Kidney epithelial cell (primary cell): ENCODE results near the gene ADCY4. TPM values are rescaled to one million over a fixed set of nuclear protein-coding genes. Genes with fewer than 3 reads are reported as not detected.

Source experiments
- DNase-seq: peaks from one replicate; pipeline ENCODE4 v3.0.0-alpha.2; 2010; ENCODE audit warnings: low read depth
- H3K27me3 ChIP-seq: 2 replicates; pipeline ENCODE4 v1.6.0; 2011; ENCODE audit warnings: low read length; ENCODE audit not compliant: control insufficient read depth, insufficient read depth
- H3K36me3 ChIP-seq: 2 replicates; pipeline ENCODE4 v1.5.1; 2011; ENCODE audit warnings: low read length; ENCODE audit not compliant: control insufficient read depth, insufficient read depth
- H3K4me3 ChIP-seq: 2 replicates; pipeline ENCODE4 v1.5.1; 2011; ENCODE audit warnings: low read depth, mild to moderate bottlenecking, control low read depth, low read length
- total RNA-seq: library from RNA; depleted of rRNA; stranded (reverse); fragments of >200 nt; gene quantifications from 2 replicates; pipeline ENCODE4 v1.2.3, GENCODE V29; 2015
- TF ChIP-seq, protein P1 (sequence below): IDR thresholded peaks from 2 replicates; pipeline ENCODE4 v1.5.1; 2011; ENCODE audit warnings: mild to moderate bottlenecking, moderate library complexity, low read length, control low read depth, inconsistent platforms; ENCODE audit not compliant: insufficient read depth, poor library complexity, severe bottlenecking

ADCY4 gene
- total RNA-seq, 1 donor from 2014 or later = 9.0 TPM

DNA sequence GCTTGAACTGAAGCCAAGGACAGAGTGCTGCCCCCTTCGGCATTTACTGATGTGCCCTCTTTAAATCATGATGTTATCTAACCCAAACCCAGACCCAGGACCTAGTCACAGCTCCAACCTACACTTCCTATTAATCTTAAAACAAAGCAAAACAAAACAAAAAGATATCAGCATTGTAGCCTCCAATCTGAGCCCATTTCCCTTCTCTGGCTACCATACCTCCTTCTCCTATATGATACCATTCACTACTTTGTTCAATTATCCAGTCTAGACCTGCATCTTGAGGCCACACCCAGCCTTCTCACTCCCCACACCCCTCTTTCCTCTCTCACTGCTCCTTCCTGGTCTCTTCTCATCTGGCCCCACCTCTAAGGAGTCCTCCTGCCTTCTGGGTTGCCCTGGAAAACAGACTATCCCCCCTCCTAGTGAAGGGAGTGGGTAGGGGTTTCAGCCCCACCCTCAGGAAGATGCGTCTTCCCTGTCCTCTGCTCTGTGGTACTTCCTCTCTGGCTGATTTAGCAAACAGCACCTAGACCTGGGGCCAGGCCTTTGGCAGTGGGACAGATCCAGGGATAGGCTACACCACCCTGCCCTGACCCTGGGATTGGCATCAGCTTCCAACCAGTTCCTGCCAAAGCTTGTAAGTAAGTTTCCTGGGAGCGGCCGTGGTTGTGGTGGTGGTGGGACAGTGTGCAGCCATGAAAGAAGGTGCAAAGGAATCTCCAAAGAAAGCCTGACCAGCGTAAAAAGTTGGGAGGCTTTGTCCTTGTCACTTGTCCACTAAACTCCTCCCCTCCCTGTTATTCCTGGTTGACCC lies 20.3 kb downstream of the ADCY4 start:
- DNase-seq = no peak
- H3K36me3 ChIP-seq = no peaks in the 10 kb centered on the region

DNA sequence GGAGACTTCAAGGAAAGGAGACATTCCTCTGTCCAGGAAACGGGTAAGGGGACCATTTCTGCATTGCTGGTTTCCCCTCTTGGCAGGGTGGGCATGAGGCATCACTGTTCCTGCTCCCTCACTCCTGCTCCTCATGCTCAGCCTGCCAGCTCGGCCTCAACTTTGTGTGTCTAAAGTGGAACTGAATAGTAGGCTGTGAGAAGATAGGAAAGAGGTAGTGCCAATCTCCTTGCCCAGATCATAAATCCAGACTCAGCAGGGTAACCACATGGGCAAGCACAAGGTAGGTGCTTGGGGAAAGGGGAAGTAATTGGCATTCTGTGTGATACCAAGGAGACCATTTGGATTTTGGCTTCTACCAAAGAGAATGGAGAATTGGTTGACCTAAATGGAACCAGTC lies 21.0 kb downstream of the ADCY4 start:
- H3K36me3 ChIP-seq = no peaks in the 10 kb centered on the region

More for the DNA sequence above, 20.3 kb downstream of the ADCY4 start:
- Histone ChIP-seq H3K27me3 (peaks cover 25% of the 10 kb centered on the region), H3K4me3 (no peak overlapping the region)
- TF ChIP-seq, protein P1, sequence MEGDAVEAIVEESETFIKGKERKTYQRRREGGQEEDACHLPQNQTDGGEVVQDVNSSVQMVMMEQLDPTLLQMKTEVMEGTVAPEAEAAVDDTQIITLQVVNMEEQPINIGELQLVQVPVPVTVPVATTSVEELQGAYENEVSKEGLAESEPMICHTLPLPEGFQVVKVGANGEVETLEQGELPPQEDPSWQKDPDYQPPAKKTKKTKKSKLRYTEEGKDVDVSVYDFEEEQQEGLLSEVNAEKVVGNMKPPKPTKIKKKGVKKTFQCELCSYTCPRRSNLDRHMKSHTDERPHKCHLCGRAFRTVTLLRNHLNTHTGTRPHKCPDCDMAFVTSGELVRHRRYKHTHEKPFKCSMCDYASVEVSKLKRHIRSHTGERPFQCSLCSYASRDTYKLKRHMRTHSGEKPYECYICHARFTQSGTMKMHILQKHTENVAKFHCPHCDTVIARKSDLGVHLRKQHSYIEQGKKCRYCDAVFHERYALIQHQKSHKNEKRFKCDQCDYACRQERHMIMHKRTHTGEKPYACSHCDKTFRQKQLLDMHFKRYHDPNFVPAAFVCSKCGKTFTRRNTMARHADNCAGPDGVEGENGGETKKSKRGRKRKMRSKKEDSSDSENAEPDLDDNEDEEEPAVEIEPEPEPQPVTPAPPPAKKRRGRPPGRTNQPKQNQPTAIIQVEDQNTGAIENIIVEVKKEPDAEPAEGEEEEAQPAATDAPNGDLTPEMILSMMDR = no peak

DNA sequence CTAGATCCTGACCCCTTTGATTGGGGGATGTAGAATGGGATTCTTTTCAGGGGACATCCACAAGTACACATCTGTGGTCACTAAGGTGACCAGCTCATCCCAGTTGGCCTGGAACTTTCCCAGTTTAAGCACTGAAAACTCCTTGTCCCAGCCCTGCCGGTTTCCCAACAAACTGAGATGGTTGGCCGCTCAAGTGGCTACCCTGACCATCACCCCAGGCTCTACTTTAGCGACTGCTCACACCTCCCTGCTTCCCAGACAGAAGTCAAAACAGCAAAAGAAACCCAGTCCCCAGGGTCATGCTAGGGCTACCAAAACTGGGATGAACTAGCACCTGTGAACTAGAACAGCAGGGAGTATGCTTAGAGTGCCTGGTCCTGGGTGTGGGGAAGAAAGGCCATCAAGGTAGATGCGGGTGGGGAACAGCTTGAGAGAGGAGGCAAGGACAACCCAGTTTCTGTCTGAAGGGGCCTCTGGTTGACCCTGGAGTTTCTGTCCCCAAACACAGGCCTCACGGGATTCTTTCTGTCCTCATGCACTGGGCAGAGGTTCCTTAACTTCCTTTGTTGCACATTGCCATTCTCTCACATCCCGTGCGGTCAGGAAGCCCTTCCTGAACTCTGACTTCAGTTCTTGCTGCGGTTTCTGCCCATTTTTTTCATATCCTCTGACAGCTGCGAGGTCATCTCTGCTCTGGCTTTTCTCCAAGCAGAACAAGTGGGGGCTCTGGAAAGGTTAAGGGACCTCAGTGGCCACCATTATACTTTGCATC lies 21.9 kb downstream of the ADCY4 start:
- Histone ChIP-seq H3K4me3 (no peak overlapping the region), H3K27me3 (peaks cover 14% of the 10 kb centered on the region), H3K36me3 (no peaks in the 10 kb centered on the region)
- DNase-seq = no peak
- TF ChIP-seq, protein P1 = no peak

More for the DNA sequence above, 21.0 kb downstream of the ADCY4 start:
- DNase-seq = no peak
- TF ChIP-seq, protein P1 = no peak
- H3K4me3 ChIP-seq = no peak overlapping the region
- H3K27me3 ChIP-seq = peaks cover 20% of the 10 kb centered on the region

DNA sequence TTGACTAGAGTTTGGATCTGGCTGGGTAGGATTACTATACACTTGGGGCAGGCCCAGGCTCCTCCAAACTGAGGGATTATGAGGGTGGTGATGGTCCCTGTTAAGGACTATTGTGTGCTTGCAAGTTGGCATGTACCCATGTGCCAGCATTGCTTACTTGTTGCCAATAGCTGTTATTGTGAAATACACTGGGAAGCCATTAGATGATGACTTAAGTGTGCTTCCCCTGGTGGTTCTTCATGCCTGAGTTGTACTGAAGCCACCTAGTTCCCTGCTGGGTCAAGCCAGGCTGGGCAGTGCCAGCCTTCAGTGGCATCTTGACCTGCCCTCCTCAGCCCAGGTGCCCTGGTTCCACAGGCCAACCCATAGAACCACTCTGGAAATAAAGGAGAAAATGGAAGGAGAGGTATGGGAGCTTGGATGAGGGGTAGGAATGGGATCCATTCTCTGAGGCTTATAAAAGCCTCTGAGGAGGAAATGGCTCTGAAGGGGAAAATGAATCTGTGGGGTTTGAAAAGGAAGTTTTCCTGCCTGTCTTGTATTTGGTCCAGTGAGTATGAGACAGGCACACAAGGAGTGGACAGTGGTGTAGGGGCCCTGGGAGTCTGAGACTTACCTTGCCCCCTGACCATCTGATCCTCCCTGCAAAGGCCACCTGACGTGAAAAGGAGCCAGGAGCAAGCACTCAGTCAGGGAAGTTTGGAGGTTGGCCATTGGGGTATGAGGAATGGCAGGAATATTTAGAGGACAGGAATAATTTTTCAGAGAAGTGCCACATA lies 22.8 kb downstream of the ADCY4 start:
- TF ChIP-seq, protein P1 = no peak
- H3K4me3 ChIP-seq = no peak overlapping the region
- no peaks in the 10 kb centered on the region for H3K36me3 ChIP-seq
- peaks cover 12% of the 10 kb centered on the region for H3K27me3 ChIP-seq
- no peak for DNase-seq

DNA sequence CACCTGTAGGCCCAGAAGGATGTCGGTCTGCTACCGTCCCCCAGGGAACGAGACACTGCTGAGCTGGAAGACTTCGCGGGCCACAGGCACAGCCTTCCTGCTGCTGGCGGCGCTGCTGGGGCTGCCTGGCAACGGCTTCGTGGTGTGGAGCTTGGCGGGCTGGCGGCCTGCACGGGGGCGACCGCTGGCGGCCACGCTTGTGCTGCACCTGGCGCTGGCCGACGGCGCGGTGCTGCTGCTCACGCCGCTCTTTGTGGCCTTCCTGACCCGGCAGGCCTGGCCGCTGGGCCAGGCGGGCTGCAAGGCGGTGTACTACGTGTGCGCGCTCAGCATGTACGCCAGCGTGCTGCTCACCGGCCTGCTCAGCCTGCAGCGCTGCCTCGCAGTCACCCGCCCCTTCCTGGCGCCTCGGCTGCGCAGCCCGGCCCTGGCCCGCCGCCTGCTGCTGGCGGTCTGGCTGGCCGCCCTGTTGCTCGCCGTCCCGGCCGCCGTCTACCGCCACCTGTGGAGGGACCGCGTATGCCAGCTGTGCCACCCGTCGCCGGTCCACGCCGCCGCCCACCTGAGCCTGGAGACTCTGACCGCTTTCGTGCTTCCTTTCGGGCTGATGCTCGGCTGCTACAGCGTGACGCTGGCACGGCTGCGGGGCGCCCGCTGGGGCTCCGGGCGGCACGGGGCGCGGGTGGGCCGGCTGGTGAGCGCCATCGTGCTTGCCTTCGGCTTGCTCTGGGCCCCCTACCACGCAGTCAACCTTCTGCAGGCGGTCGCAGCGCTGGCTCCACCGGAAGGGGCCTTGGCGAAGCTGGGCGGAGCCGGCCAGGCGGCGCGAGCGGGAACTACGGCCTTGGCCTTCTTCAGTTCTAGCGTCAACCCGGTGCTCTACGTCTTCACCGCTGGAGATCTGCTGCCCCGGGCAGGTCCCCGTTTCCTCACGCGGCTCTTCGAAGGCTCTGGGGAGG lies 23.9 kb downstream of the ADCY4 start, which contains the start of gene LTB4R:
LTB4R (plus strand) TSS at position 857 of the 959 bp plus-strand sequence. CDS start 4,150 bp downstream, outside the sequence.
- TF ChIP-seq, protein P1 = peak; percentile 22
- Histone ChIP-seq H3K27me3 (peaks cover 3% of the 10 kb centered on the region), H3K4me3 (no peak within 1 kb of the TSS), H3K36me3 (no peaks in the 10 kb centered on the region)
- peak; percentile 31 for DNase-seq
